Iris pigment epithelial cell (primary cell): ENCODE measurements around the gene PATZ1.
A peak's percentile ranks its signal among the peaks of the same experiment; 100 is the strongest.
"Not testable (repeated sequence)": the region's sequence is repeated elsewhere in the genome, so short reads cannot be mapped to it uniquely, and the experiment has no call there.

ENCODE experiments used
- DNase-seq: peaks from one replicate; pipeline ENCODE4 v3.0.0-alpha.2; 2011; ENCODE audit warnings: low read depth

Gene PATZ1, protein sequence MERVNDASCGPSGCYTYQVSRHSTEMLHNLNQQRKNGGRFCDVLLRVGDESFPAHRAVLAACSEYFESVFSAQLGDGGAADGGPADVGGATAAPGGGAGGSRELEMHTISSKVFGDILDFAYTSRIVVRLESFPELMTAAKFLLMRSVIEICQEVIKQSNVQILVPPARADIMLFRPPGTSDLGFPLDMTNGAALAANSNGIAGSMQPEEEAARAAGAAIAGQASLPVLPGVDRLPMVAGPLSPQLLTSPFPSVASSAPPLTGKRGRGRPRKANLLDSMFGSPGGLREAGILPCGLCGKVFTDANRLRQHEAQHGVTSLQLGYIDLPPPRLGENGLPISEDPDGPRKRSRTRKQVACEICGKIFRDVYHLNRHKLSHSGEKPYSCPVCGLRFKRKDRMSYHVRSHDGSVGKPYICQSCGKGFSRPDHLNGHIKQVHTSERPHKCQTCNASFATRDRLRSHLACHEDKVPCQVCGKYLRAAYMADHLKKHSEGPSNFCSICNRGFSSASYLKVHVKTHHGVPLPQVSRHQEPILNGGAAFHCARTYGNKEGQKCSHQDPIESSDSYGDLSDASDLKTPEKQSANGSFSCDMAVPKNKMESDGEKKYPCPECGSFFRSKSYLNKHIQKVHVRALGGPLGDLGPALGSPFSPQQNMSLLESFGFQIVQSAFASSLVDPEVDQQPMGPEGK

DNA sequence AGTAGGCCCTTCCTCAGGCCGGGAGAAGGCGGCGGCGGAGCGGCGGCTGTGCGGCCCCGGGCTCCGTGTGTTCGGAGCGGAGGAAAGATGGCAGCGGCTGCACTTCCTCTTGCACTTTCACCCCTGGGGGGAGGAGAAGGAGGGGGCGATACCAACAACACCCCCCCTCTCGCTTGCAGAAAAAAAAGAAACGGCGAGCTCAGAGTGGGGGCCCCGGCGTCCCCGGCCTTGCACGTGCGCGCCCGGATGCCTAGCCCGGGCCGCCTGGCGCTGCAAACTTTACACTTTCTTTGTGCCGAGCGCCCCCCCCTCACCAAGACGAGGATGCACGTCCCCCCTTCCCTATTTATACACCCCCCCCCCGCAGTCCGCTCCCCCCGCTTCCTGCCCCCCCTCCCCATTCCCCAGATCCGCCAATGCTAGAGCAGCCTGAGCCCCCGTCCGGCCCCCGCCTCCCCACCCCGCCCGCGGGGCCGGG lies at the start of gene PATZ1:
Gene PATZ1, minus strand, starts transcription at position 92 of the 478 bp plus-strand sequence. CDS start 744 bp downstream, outside the sequence.
- DNase-seq = peak; percentile 71

DNA sequence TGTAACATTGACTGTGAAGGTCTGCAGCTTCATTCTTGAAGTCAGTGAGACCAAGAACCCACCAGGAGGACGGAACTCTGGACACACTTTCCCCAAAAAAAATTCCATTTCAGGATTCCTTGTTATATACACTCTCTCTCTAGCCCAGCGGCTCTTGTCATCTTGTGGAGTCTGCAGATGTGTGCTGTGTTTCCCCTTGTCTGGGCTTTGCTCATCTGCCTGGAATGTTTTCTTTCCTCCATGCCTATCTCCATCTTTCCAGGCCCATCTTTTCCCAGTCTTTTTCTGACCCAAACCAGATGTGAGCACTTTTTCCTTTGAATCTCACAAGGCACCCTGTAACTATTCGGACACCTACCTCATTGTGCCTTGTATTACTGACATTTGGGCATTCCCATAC lies 48.2 kb upstream of the PATZ1 start:
- no peak for DNase-seq

DNA sequence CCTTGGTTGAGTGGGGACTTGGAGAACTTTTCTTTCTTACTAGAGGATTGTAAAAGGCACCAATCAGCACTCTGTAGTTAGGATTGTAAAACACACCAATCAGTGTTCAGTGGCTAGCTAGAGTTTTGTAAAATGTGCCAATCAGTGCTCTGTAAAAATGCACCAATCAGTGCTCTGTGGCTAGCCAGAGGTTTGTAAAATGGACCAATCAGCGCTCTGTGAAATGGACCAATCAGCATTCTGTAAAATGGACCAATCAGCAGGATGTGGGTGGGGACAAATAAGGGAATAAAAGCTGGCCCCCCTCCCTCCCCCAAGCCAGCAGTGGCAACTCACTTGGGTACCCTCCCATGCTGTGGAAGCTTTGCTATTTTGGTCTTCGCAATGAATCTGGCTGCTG lies 47.7 kb upstream of the PATZ1 start:
- DNase-seq = no peak

DNA sequence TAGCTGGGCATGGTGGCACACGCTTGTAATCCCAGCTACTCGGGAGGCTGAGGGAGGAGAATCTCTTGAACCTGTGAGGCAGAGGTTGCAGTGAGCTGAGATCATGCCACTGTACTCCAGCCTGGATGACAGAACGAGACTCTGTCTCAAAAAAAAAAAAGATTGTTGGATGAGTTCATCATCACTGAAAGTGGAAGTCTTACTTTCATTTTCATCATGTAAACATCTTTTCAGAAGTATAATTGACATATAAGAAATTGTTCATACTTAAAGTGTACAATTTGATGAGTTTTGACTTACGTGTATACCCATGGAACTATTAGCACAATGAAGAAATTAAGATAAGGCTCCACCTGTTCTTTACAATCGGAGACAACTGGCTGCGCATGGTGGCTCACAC lies 32.5 kb upstream of the PATZ1 start:
- peak; percentile 44 for DNase-seq

DNA sequence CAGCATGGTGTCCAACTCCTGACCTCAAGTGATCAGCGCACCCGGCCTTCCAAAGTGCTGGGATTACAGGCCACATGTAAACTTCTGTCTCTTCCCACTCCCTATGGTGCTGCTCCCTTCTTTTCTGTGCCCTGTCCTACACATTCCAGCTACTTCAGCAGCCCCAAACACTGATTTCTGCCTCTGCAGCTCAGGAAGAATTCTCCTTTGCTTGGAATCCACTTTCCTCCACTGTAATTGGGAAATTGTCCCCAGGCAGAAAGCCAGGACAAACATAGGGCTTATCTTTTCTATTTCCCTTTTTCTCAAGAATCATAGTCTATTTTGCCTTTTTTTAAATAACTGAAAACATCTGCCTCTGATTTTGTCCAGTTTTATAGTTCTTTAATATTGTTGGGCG lies 32.0 kb upstream of the PATZ1 start:
- peak; percentile 56 for DNase-seq

DNA sequence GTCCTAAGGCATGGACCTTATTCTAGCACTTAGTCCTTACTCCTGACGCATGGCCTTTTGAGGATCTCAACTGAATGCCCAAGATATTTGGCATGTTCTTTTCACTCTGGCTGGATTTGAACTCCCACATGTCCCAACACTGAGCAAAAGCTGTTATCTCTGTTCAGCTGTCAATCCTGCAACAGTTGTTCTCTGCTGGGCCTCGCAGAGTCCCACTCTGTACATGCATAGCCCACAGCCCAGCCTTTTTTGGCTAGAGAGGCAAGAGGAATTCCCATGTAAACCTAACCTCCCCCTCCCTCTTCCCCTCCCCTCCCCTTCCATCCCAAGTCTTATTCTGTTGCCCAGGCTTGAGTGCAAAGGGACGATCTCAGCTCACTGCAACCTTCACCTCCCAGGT lies 31.5 kb upstream of the PATZ1 start:
- DNase-seq = no peak

DNA sequence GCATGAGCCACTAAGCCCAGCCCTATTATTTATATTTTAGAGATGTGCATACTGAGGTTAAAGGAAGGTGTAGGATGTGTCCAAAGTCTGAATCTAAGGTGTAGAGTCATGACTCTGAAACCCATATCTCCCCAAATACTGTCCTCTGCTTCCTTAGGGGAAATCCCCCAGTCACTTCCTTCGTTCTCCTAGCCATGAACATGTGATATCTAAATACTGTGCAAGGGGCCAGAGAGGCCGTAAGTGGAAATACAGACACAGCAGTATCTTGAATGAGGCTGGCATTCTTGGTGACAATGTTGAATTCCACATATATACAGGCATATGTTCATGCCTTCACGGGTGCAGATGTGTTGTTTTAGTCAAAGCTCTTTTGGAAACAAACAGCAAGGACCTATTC lies 21.3 kb upstream of the PATZ1 start:
- no peak for DNase-seq

DNA sequence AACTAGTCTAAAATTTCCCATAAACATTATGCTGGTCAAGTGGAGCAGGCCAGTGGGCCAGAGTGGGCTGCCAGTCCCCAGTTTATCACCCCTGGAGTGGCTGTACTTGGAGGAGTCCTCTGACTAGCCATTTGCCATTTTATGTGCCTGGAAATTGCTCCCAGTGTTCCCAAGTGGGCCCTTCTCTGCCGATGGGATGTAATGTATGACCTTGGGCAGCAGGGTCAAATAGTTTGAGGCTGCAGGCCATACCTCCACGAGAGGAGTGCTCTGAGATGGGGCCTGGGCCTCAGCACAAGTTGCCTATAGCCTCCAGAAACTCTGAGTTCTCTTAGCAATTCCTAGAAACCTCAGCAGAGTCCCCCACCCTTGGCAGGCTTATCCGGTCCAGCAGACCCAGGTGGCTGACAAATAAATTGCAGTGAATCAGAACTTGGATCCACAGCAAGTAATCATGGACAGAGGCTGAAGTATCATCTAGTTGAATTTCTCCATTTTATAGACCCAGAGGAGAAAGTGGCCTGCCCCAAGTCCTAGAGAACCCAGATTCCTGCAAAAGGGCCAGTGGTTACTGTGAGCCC lies 17.8 kb upstream of the PATZ1 start:
- DNase-seq = no peak

DNA sequence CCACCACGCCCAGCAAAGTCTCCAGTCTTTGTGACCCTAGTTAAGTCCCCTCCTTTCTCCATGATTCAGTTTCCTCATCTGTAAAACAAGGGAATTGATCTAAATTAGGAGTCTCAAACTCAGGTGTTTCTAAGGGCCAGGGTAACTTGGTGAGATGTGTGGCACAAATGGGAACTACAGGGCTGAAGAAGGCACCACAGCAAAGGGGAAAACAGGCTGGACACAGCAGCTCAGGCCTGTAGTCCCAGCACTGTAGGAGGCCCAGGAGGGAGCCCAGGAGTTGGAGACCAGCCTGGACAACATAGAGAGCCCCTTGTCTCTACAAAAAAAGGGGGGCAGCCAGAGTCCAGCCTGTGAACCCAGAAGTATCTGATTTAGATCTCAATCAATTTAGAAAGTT lies 15.6 kb upstream of the PATZ1 start:
- DNase-seq = no peak

DNA sequence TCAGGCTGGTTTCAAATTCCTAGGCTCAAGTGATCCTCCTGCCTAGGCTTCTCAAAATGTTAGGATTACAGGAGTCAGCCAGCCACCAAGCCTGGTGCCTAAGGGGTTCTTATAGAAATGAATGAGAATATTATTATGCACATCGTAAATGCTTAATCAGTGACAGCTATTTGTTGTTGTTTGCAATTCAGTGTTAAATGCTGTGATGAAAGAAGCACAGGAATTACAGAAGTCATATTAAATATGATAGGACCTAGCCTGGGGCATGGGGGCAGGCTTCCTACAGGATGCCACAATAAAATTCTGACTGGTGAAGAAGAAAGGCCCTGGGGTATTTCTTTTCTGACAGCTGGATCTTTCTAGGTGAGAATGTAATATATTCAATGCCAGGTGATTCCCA lies 13.9 kb upstream of the PATZ1 start:
- DNase-seq = no peak

DNA sequence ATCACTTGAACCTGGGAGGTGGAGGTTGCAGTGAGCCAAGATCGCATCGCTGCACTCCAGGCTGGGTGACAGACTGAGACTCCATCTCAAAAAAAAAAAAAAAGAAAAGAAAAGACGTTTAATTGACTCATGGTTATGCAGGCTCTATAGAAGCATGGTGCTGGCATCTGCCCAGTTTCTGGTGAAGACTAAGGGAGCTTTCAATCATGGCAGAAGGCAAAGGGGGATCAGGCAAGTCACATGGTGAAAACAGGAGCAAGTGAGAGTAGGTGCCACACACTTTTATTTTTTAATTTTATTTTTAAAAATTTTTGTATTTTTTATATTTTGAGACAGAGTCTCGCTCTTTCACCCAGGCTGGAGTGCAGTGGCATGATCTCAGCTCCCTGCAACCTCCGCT lies 8.4 kb upstream of the PATZ1 start:
- DNase-seq = no peak

DNA sequence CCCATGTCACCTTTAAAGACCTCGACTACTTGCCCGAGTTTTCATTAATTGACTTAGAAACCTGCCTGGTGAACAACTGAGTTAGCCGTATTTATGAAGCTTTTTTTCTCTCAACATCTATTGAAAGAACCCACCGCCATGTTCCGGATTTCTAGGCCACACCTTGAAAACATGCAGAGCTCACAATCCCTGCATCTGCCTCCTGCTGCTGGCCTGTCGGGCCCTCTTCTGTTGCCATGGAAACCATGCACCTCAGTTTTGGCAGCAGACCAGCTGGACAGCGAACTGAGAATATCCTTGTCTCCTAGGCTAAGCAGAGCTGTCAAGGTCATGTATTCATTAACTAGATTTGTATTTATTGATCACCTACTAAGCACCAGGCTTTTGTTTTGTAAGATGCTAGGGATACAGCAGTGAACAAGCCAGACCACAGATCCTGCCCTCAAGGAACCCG lies 4.3 kb upstream of the PATZ1 start:
- DNase-seq = peak; percentile 35

DNA sequence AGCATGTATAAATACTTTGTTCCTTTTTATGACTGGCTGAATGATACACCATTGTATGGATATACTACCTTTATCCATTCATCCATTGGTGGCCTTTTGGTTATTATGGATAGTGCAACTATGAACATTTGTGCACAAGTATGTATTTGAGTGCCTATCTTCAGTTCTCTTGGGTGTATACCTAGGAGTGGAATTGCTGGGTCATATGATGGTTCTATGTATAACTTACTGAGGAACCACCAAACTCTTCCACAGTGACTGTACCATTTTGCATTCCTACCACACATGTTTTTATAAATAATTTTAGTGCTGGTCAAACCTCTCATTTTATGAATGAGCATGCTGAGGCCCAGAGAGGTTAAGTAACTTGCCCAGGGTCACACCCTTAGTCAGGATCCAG lies 3.8 kb upstream of the PATZ1 start:
- no peak for DNase-seq

DNA sequence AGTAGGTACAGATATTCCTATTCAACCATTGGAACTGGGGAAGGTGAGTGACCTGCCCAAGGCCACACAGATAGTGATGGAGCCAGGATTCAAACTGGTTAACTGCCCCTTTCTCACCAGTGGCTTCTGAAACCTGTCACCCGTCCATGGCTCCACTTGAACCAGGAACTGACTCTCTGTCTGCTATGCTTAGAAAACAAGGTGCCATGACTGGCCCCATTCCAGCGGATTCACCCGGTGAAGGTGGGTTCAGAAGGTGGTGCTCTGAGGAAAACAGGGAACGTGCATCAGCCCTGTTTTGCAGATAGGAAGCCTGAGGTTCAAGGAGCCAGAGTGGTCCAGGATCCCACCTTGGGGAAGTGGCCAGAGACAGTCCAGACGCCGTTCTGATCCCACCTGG lies 2.6 kb upstream of the PATZ1 start:
- DNase-seq = no peak

DNA sequence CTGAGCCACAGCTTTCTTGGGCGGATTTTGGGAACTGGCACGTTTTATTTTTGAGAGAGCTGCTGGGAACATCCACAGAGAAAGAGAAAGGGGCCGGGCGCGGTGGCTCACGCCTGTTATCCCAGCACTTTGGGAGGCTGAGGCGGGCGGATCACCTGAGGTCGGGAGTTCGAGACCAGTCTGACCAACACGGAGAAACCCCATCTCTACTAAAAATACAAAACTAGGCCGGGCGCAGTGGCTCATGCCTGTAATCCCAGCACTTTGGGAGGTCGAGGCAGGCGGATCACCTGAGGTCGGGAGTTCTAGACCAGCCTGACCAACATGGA lies 1.8 kb upstream of the PATZ1 start:
- not testable (repeated sequence) for DNase-seq

DNA sequence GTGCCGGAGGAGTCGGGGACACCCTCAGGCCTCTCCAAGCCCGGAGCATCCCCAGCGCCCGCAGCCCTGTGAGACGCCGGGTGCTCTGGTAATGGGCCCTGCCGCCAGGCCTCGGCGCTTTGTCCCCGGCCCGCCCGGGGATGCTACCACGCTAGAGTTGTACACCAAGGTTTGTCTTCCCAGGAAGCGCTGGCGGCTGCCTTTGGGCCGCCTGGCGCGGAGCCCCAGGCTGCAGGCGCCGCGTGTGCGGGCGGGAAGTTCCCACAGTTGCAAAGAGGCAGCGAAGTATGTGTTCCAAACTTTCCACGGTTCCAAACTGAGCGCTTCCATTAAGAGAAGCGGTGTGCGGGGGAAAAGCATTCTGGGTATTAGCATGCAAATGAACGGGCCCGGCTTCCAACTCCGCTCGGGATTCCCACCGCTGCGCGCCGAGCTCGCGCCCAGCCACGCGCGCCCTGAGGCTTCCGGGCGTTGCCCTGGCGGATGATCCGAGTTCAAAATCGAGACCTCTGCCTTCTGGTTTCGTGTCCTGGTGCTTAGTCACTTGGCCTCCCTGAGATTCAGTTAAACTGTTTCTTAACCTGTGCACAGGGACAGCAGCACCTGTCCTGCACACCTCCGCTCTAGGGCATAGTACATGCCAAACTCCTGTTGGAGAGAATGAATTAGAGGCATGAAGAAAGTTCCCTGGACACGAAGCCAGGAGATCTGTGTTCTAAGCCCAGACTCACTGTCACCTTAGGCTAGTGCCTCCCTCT lies 1.3 kb upstream of the PATZ1 start:
- DNase-seq = peak; percentile 77

DNA sequence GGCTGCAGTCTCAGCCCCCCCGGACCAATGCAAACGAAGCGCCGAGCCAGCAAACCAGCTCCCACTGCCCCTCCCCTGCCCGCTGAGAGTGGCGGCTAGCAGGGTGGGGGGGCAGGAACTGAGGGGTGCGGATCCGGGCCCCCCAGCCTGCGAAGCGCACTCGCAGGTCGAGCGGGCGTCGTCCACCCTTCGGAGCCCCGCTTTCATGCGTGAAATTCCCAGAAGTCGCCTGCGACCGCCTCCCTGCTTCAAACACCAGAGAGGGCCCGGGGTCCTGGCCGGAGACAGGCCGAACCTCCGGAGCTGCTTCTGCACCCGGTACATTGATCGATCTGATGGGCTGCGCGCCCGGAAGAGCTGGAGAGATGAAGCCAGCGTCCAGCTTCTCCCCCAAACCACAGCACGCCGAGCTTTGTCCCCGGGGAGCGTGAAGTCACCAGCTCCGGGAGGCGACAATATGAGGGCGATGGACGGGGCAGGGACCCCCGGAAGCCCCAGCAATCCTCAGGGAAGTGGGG lies 646 bp upstream of the PATZ1 start:
- DNase-seq = peak; percentile 55

DNA sequence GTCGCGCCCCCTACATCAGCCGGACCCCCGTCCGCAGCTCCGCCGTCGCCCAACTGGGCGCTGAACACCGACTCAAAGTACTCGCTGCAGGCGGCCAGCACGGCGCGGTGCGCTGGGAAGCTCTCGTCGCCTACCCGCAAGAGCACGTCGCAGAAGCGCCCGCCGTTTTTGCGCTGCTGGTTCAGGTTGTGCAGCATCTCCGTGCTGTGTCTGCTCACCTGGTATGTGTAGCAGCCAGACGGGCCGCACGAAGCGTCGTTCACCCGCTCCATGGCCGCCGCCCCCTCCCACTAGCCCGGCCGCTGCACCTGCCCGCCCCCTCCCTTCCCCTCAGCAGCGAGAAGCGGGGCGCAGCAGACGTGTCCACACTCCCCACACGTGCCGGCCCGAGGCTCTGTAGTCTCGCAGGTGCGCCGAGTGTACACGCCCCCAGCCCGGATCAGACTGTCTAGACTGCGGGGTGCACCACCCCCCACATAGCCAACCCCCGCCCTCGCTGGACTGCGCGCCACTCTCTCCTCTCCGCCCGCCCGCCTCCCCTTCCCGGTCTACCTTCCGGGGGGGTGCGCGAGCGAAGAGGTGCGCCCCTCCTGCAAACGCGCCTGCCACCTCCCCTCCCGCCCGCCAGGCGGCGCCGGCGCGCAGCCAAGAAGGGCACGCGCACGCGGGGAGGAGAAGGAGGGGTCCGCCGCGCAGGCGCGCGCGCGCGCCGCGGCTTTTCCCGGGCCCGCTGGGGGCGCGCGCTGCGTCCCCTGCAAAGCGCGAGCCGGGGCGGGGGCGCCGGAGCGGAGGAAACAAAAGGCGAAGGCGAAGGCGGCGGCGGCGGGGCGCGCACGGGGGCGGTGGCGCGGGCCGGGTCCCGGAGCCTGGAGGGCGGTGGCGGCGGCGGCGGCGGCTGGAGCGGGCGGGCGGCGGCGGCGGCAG lies 553 bp downstream of the PATZ1 start:
- peak; percentile 84 for DNase-seq

DNA sequence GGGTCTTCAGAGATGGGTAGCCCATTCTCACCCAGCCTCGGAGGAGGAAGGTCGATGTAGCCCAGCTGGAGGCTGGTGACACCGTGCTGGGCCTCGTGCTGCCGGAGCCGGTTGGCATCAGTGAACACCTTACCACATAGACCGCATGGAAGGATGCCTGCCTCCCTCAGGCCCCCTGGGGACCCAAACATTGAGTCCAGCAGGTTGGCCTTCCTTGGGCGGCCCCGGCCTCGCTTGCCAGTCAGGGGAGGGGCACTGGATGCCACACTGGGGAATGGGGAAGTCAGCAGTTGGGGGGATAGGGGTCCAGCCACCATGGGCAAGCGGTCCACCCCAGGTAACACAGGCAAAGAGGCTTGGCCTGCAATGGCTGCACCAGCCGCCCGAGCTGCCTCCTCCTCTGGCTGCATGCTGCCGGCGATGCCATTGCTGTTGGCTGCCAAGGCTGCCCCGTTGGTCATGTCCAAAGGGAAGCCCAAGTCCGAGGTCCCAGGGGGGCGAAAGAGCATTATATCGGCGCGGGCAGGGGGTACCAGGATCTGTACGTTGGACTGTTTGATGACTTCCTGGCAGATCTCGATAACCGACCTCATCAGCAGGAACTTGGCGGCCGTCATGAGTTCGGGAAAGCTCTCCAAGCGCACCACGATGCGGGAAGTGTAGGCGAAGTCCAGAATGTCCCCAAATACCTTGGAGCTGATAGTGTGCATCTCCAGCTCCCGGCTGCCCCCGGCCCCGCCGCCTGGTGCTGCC lies 1.4 kb downstream of the PATZ1 start:
- peak; percentile 76 for DNase-seq

DNA sequence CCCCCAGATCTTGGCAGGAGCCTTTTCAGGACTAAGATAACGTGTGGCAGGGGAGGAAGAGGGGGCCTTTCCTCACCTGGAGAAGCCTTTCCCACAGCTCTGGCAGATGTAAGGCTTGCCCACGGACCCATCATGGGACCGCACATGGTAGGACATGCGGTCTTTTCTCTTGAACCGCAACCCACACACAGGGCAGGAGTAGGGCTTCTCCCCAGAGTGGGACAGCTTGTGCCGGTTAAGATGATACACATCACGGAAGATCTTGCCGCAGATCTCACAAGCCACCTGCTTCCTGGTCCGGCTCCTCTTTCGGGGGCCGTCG lies 1.9 kb downstream of the PATZ1 start:
- DNase-seq = no peak
